Gastroesophageal sphincter (tissue), 4 donors: Measurements from ENCODE around the gene IL1RAPL1. TPM values are rescaled to one million over a fixed set of nuclear protein-coding genes. Genes with fewer than 3 reads are reported as not detected.

Source experiments
- ATAC-seq: fragments of 150-250 bp; one replicate; pipeline ENCODE4 v1.9.1; 2016; ENCODE audit warnings: mild to moderate bottlenecking, moderate library complexity
- H3K27ac ChIP-seq, 4 donors: fragments of 200-600 bp; sonication (generic) in 3 of 4; 1 replicate in 3 of 4; 2 replicates in 1 of 4; pipeline ENCODE4 v1.5.1; 2016 to 2019
- H3K27me3 ChIP-seq: fragments of 200-600 bp; sonication (generic); one replicate; pipeline ENCODE4 v1.5.1; 2019
- H3K36me3 ChIP-seq, 2 donors: fragments of 200-600 bp; sonication (generic); one replicate each; pipeline ENCODE4 v1.5.1; 2019; ENCODE audit warnings: control low read depth in 1 of 2
- H3K4me1 ChIP-seq, 3 donors: fragments of 200-600 bp; sonication (generic); 1 replicate in 2 of 3; 2 replicates in 1 of 3; pipeline ENCODE4 v1.5.1; 2016 to 2019; ENCODE audit warnings: control low read depth in 2 of 3
- H3K4me3 ChIP-seq, 2 donors: fragments of 200-600 bp; sonication (generic); one replicate each; pipeline ENCODE4 v1.5.1; 2019; ENCODE audit warnings: mild to moderate bottlenecking in 1 of 2, moderate library complexity in 1 of 2
- H3K9me3 ChIP-seq, 3 donors: fragments of 200-600 bp; sonication (generic); one replicate each; pipeline ENCODE4 v1.5.1; 2017 to 2019; ENCODE audit warnings: control low read depth in 2 of 3
- CTCF ChIP-seq, 4 experiments: fragments of 200-600 bp in 2 of 4; fragments of 450-650 bp in 2 of 4; sonication (generic) in 1 of 4; IDR thresholded peaks; one replicate each; pipeline ENCODE4 v1.5.1; 2017 to 2019; ENCODE audit warnings: antibody characterized with exemption in 4 of 4, mild to moderate bottlenecking in 2 of 4, moderate library complexity in 2 of 4
- EP300 ChIP-seq: sonication (generic); formaldehyde crosslinking; IDR thresholded peaks from one replicate; pipeline ENCODE4 v1.6.1; 2017; ENCODE audit warnings: antibody characterized with exemption, mild to moderate bottlenecking
- POLR2A ChIP-seq, 2 donors: fragments of 450-650 bp; IDR thresholded peaks; one replicate each; pipeline ENCODE4 v1.6.1; 2017; ENCODE audit warnings: antibody characterized with exemption in 2 of 2, mild to moderate bottlenecking in 2 of 2, moderate library complexity in 1 of 2
- POLR2AphosphoS5 ChIP-seq: sonication (generic); formaldehyde crosslinking; IDR thresholded peaks from one replicate; pipeline ENCODE4 v1.6.1; 2017; ENCODE audit warnings: antibody characterized with exemption
- WGBS, 2 donors: methylation state at CpG; one replicate each; pipeline ENCODE4 v1.1.5; 2018; ENCODE audit warnings: low coverage in 1 of 2; 5-methylcytosine and 5-hydroxymethylcytosine counted together
- total RNA-seq, 4 donors: library from RNA; depleted of rRNA; stranded (reverse); fragments of >200 nt; gene quantifications; one replicate each; pipeline ENCODE4 v1.1.0, GENCODE V29; 2016

The IL1RAPL1 gene
- total RNA-seq, 4 donors from 2014 or later, result 0.27 to 1.6 (median 0.44) TPM

- no peaks in the 10 kb centered on the region for H3K9me3 ChIP-seq
- H3K36me3 ChIP-seq, result no peaks in the 10 kb centered on the region
- no peak for TF ChIP-seq CTCF (IDR thresholded peaks at IDR 0.05)
- no peak for TF ChIP-seq EP300
- TF ChIP-seq POLR2A (IDR thresholded peaks at IDR 0.05), result no peak
- no peak for TF ChIP-seq POLR2AphosphoS5
- H3K4me3 ChIP-seq, result no peak overlapping the region
- no peak for ATAC-seq
- 97% methylated on average over 7 of the region's 13 CpGs; no CpG with 5 or more reads in 1 of the 2 donors for WGBS, 2 donors
- no peak overlapping the region for H3K27ac ChIP-seq
- no peaks in the 10 kb centered on the region for H3K4me1 ChIP-seq
- H3K27me3 ChIP-seq, result no peaks in the 10 kb centered on the region
Observed at GRCh38 chrX:28668303-28668702, 81.1 kb downstream of the IL1RAPL1 start.

GRCh38 chrX:28668957-28669356 is 81.7 kb downstream of the IL1RAPL1 start:
- TF ChIP-seq POLR2A (IDR thresholded peaks at IDR 0.05), result no peak
- TF ChIP-seq CTCF (IDR thresholded peaks at IDR 0.05), result no peak
- 75 to 84% methylated on average over 4 of the region's 4 CpGs for WGBS, 2 donors
- H3K4me3 ChIP-seq, result no peak overlapping the region
- ATAC-seq, result no peak
- no peaks in the 10 kb centered on the region for H3K36me3 ChIP-seq
- no peaks in the 10 kb centered on the region for H3K4me1 ChIP-seq
- no peaks in the 10 kb centered on the region for H3K9me3 ChIP-seq
- no peaks in the 10 kb centered on the region for H3K27me3 ChIP-seq
- no peak overlapping the region for H3K27ac ChIP-seq

- Histone ChIP-seq H3K36me3 (no peaks in the 10 kb centered on the region), H3K4me1 (no peaks in the 10 kb centered on the region), H3K4me3 (no peak overlapping the region), H3K27me3 (no peaks in the 10 kb centered on the region), H3K27ac (no peak overlapping the region), H3K9me3 (no peaks in the 10 kb centered on the region)
- TF ChIP-seq CTCF (IDR thresholded peaks at IDR 0.05) (no peak), POLR2A (IDR thresholded peaks at IDR 0.05) (no peak), EP300 (no peak), POLR2AphosphoS5 (no peak)
- WGBS, 2 donors, result 44 to 83% methylated on average over 1 to 2 of the region's 2 CpGs
- no peak for ATAC-seq
Observed at GRCh38 chrX:28670074-28670473, 82.8 kb downstream of the IL1RAPL1 start.

GRCh38 chrX:28675173-28675572 is 87.9 kb downstream of the IL1RAPL1 start:
- H3K4me3 ChIP-seq, result no peak overlapping the region
- H3K9me3 ChIP-seq, result no peaks in the 10 kb centered on the region
- H3K4me1 ChIP-seq, result no peaks in the 10 kb centered on the region
- no peaks in the 10 kb centered on the region for H3K36me3 ChIP-seq
- no peak for TF ChIP-seq POLR2A (IDR thresholded peaks at IDR 0.05)
- no peak for TF ChIP-seq EP300
- no peak for TF ChIP-seq CTCF (IDR thresholded peaks at IDR 0.05)
- TF ChIP-seq POLR2AphosphoS5, result no peak
- ATAC-seq, result no peak
- 0% methylated on average over 1 of the region's 1 CpG; no CpG with 5 or more reads in 1 of the 2 donors for WGBS, 2 donors
- no peaks in the 10 kb centered on the region for H3K27me3 ChIP-seq
- no peak overlapping the region for H3K27ac ChIP-seq

- no peak overlapping the region for H3K4me3 ChIP-seq
- no peak for ATAC-seq
- no peaks in the 10 kb centered on the region for H3K9me3 ChIP-seq
- H3K36me3 ChIP-seq, result no peaks in the 10 kb centered on the region
- no peak overlapping the region for H3K27ac ChIP-seq
- H3K4me1 ChIP-seq, result no peaks in the 10 kb centered on the region
- no peak for TF ChIP-seq POLR2AphosphoS5
- no peak for TF ChIP-seq CTCF (IDR thresholded peaks at IDR 0.05)
- TF ChIP-seq POLR2A (IDR thresholded peaks at IDR 0.05), result no peak
- TF ChIP-seq EP300, result no peak
- no peaks in the 10 kb centered on the region for H3K27me3 ChIP-seq
- 67 to 88% methylated on average over 1 of the region's 1 CpG for WGBS, 2 donors
Observed at GRCh38 chrX:28693101-28693500, 105.9 kb downstream of the IL1RAPL1 start.
